Activated naive CD4-positive, alpha-beta T cell treated with anti-CD3 and anti-CD28 coated beads, Interleukin-2, amount 10 ng/mL, durations not matched to agents 7 days and 5 days (primary cell): Measurements from ENCODE around the gene PCDH8.
A peak's percentile ranks its signal among the peaks of the same experiment; 100 is the strongest.

Experiments used
- CTCF ChIA-PET: fragments of 350-600 bp; sonication (Branson Sonifier 250); formaldehyde crosslinking; loops from one replicate; lab custom pipeline; 2021; ENCODE audit warnings: antibody characterized with exemption; lab: Charles Lee
- DNase-seq: peaks from one replicate; pipeline ENCODE4 v3.0.0-alpha.2; 2020
- H3K27ac Mint-ChIP-seq: one replicate; pipeline ENCODE4 v1.8.0; 2021; ENCODE audit warnings: mild to moderate bottlenecking, moderate library complexity, mixed read lengths
- H3K27me3 Mint-ChIP-seq: one replicate; pipeline ENCODE4 v1.8.0; 2021; ENCODE audit warnings: mild to moderate bottlenecking, mixed read lengths
- H3K36me3 Mint-ChIP-seq: one replicate; pipeline ENCODE4 v1.8.0; 2021; ENCODE audit warnings: mixed read lengths
- H3K4me1 Mint-ChIP-seq: one replicate; pipeline ENCODE4 v1.8.0; 2021; ENCODE audit warnings: mixed read lengths
- H3K4me3 Mint-ChIP-seq: one replicate; pipeline ENCODE4 v1.8.0; 2021; ENCODE audit warnings: mild to moderate bottlenecking, moderate library complexity, mixed read lengths
- H3K9me3 Mint-ChIP-seq: one replicate; pipeline ENCODE4 v1.8.0; 2021; ENCODE audit warnings: mixed read lengths

Gene PCDH8

GRCh38 chr13:52848455-52849195 is at the start of gene PCDH8:
TSS of gene PCDH8 (minus strand) at chr13:52848640. CDS start at chr13:52848436, 204 bp downstream.
- DNase-seq: no peak
- Mint-ChIP-seq H3K36me3 (peaks cover 7% of the 10 kb centered on the region), H3K27me3 (peaks cover 85% of the 10 kb centered on the region), H3K4me1 (peaks cover 30% of the 10 kb centered on the region), H3K27ac (peak within 1 kb of the TSS; percentile 70), H3K9me3 (peaks cover 3% of the 10 kb centered on the region), H3K4me3 (peak within 1 kb of the TSS; percentile 7)
- CTCF ChIA-PET: no interaction called here

GRCh38 chr13:52896827-52897659 is 48.6 kb upstream of the PCDH8 start:
- Mint-ChIP-seq H3K36me3 (no peaks in the 10 kb centered on the region), H3K4me3 (no peak overlapping the region), H3K27ac (no peak overlapping the region), H3K4me1 (no peaks in the 10 kb centered on the region), H3K27me3 (peaks cover 8% of the 10 kb centered on the region), H3K9me3 (no peaks in the 10 kb centered on the region)
- CTCF ChIA-PET: interaction anchor here (0.8 to 1.2 kb wide), 2 partner anchors 178 to 255 kb away, joined by 3 to 4 read pairs; no protein-coding TSS in a partner anchor
- DNase-seq: no peak

- CTCF ChIA-PET: no interaction called here
- Mint-ChIP-seq H3K4me3 (no peak overlapping the region), H3K36me3 (no peaks in the 10 kb centered on the region), H3K4me1 (no peaks in the 10 kb centered on the region), H3K27me3 (peaks cover 8% of the 10 kb centered on the region), H3K9me3 (no peaks in the 10 kb centered on the region), H3K27ac (no peak overlapping the region)
- no peak for DNase-seq
Observed at GRCh38 chr13:52894413-52894812, 46.0 kb upstream of the PCDH8 start.

- no peaks in the 10 kb centered on the region for H3K9me3 Mint-ChIP-seq
- no peak for DNase-seq
- H3K27me3 Mint-ChIP-seq: peaks cover 8% of the 10 kb centered on the region
- H3K4me1 Mint-ChIP-seq: no peaks in the 10 kb centered on the region
- H3K27ac Mint-ChIP-seq: no peak overlapping the region
- H3K4me3 Mint-ChIP-seq: no peak overlapping the region
- H3K36me3 Mint-ChIP-seq: no peaks in the 10 kb centered on the region
- CTCF ChIA-PET: no interaction called here
Observed at GRCh38 chr13:52892925-52893324, 44.5 kb upstream of the PCDH8 start.

GRCh38 chr13:52891706-52892105 is 43.3 kb upstream of the PCDH8 start:
- H3K4me1 Mint-ChIP-seq: no peaks in the 10 kb centered on the region
- no peaks in the 10 kb centered on the region for H3K36me3 Mint-ChIP-seq
- H3K9me3 Mint-ChIP-seq: no peaks in the 10 kb centered on the region

GRCh38 chr13:52887165-52887564 is 38.7 kb upstream of the PCDH8 start:
- Mint-ChIP-seq H3K27me3 (no peaks in the 10 kb centered on the region), H3K36me3 (no peaks in the 10 kb centered on the region), H3K9me3 (no peaks in the 10 kb centered on the region), H3K4me3 (no peak overlapping the region), H3K4me1 (no peaks in the 10 kb centered on the region), H3K27ac (no peak overlapping the region)
- DNase-seq: no peak
- CTCF ChIA-PET: no interaction called here

More at GRCh38 chr13:52891706-52892105, 43.3 kb upstream of the PCDH8 start:
- CTCF ChIA-PET: interaction anchor here (1.0 kb wide), 1 partner anchor 13 kb away, joined by 3 read pairs; no protein-coding TSS in a partner anchor
- no peak overlapping the region for H3K27ac Mint-ChIP-seq
- no peak for DNase-seq
- H3K27me3 Mint-ChIP-seq: peaks cover 8% of the 10 kb centered on the region
- no peak overlapping the region for H3K4me3 Mint-ChIP-seq

GRCh38 chr13:52885141-52885540 is 36.7 kb upstream of the PCDH8 start:
- no peaks in the 10 kb centered on the region for H3K36me3 Mint-ChIP-seq
- DNase-seq: no peak
- H3K27ac Mint-ChIP-seq: no peak overlapping the region
- H3K4me3 Mint-ChIP-seq: no peak overlapping the region
- CTCF ChIA-PET: no interaction called here
- no peaks in the 10 kb centered on the region for H3K4me1 Mint-ChIP-seq
- H3K27me3 Mint-ChIP-seq: no peaks in the 10 kb centered on the region
- H3K9me3 Mint-ChIP-seq: no peaks in the 10 kb centered on the region

GRCh38 chr13:52884429-52885010 is 36.1 kb upstream of the PCDH8 start:
- no peak overlapping the region for H3K27ac Mint-ChIP-seq
- H3K9me3 Mint-ChIP-seq: no peaks in the 10 kb centered on the region
- CTCF ChIA-PET: no interaction called here

GRCh38 chr13:52882785-52883184 is 34.3 kb upstream of the PCDH8 start:
- H3K36me3 Mint-ChIP-seq: no peaks in the 10 kb centered on the region
- no peak for DNase-seq
- no peaks in the 10 kb centered on the region for H3K9me3 Mint-ChIP-seq
- CTCF ChIA-PET: no interaction called here
- H3K27me3 Mint-ChIP-seq: no peaks in the 10 kb centered on the region
- H3K4me3 Mint-ChIP-seq: no peak overlapping the region
- H3K4me1 Mint-ChIP-seq: no peaks in the 10 kb centered on the region
- no peak overlapping the region for H3K27ac Mint-ChIP-seq

More at GRCh38 chr13:52884429-52885010, 36.1 kb upstream of the PCDH8 start:
- Mint-ChIP-seq H3K4me3 (no peak overlapping the region), H3K36me3 (no peaks in the 10 kb centered on the region), H3K27me3 (no peaks in the 10 kb centered on the region), H3K4me1 (no peaks in the 10 kb centered on the region)
- no peak for DNase-seq

GRCh38 chr13:52879950-52880741 is 31.7 kb upstream of the PCDH8 start:
- Mint-ChIP-seq H3K36me3 (no peaks in the 10 kb centered on the region), H3K27me3 (no peaks in the 10 kb centered on the region), H3K4me1 (no peaks in the 10 kb centered on the region), H3K9me3 (peaks cover 11% of the 10 kb centered on the region), H3K4me3 (no peak overlapping the region), H3K27ac (no peak overlapping the region)
- CTCF ChIA-PET: interaction anchor here (0.8 to 1.0 kb wide), 2 partner anchors 18 to 88 kb away, joined by 3 read pairs; no protein-coding TSS in a partner anchor
- DNase-seq: no peak

GRCh38 chr13:52878831-52879230 is 30.4 kb upstream of the PCDH8 start:
- Mint-ChIP-seq H3K36me3 (peaks cover 2% of the 10 kb centered on the region), H3K4me3 (no peak overlapping the region), H3K4me1 (no peaks in the 10 kb centered on the region), H3K9me3 (peaks cover 18% of the 10 kb centered on the region), H3K27ac (no peak overlapping the region), H3K27me3 (no peaks in the 10 kb centered on the region)
- CTCF ChIA-PET: interaction anchor here (1.4 kb wide), 1 partner anchor 89 kb away, joined by 3 read pairs; no protein-coding TSS in a partner anchor
- DNase-seq: no peak

GRCh38 chr13:52870143-52870542 is 21.7 kb upstream of the PCDH8 start:
- Mint-ChIP-seq H3K36me3 (peaks cover 2% of the 10 kb centered on the region), H3K9me3 (peaks cover 9% of the 10 kb centered on the region), H3K27ac (no peak overlapping the region), H3K27me3 (no peaks in the 10 kb centered on the region), H3K4me1 (peaks cover 25% of the 10 kb centered on the region), H3K4me3 (no peak overlapping the region)
- DNase-seq: no peak
- CTCF ChIA-PET: no interaction called here

- Mint-ChIP-seq H3K9me3 (peaks cover 5% of the 10 kb centered on the region), H3K36me3 (no peaks in the 10 kb centered on the region), H3K4me3 (no peak overlapping the region), H3K27ac (no peak overlapping the region), H3K27me3 (no peaks in the 10 kb centered on the region), H3K4me1 (peaks cover 25% of the 10 kb centered on the region)
- no peak for DNase-seq
- CTCF ChIA-PET: interaction anchor here (1.0 kb wide), 1 partner anchor 98 kb away, joined by 3 read pairs; no protein-coding TSS in a partner anchor
Observed at GRCh38 chr13:52869621-52870020, 21.2 kb upstream of the PCDH8 start.
